Fibroblast of the aortic adventitia (primary cell): Measurements from ENCODE around the gene DNAJB8. TPM values are rescaled to one million over a fixed set of nuclear protein-coding genes. Genes with fewer than 3 reads are reported as not detected.

Source experiments
- DNase-seq: peaks from one replicate; pipeline ENCODE4 v3.0.0-alpha.2; 2010; ENCODE audit warnings: low read depth
- H3K4me3 ChIP-seq: 2 replicates; pipeline ENCODE4 v1.5.1; 2011; ENCODE audit warnings: low read depth, mild to moderate bottlenecking, control low read depth, low read length, moderate library complexity
- total RNA-seq: library from RNA; depleted of rRNA; stranded (reverse); fragments of >200 nt; gene quantifications from 2 replicates; pipeline ENCODE4 v1.2.3, GENCODE V29; 2012; ENCODE audit warnings: low replicate concordance
- TF ChIP-seq, protein P1 (sequence below): IDR thresholded peaks from 2 replicates; pipeline ENCODE4 v1.5.1; 2011; ENCODE audit warnings: mild to moderate bottlenecking, low read length, control low read depth, inconsistent platforms; ENCODE audit not compliant: insufficient read depth

DNAJB8 gene
- total RNA-seq, 1 donor: not detected

- no peak for DNase-seq
- TF ChIP-seq, protein P1, sequence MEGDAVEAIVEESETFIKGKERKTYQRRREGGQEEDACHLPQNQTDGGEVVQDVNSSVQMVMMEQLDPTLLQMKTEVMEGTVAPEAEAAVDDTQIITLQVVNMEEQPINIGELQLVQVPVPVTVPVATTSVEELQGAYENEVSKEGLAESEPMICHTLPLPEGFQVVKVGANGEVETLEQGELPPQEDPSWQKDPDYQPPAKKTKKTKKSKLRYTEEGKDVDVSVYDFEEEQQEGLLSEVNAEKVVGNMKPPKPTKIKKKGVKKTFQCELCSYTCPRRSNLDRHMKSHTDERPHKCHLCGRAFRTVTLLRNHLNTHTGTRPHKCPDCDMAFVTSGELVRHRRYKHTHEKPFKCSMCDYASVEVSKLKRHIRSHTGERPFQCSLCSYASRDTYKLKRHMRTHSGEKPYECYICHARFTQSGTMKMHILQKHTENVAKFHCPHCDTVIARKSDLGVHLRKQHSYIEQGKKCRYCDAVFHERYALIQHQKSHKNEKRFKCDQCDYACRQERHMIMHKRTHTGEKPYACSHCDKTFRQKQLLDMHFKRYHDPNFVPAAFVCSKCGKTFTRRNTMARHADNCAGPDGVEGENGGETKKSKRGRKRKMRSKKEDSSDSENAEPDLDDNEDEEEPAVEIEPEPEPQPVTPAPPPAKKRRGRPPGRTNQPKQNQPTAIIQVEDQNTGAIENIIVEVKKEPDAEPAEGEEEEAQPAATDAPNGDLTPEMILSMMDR: no peak
- H3K4me3 ChIP-seq: no peak overlapping the region
These were observed 14.2 kb upstream of the DNAJB8 start for GRCh38 chr3:128480717-128481437.

DNA sequence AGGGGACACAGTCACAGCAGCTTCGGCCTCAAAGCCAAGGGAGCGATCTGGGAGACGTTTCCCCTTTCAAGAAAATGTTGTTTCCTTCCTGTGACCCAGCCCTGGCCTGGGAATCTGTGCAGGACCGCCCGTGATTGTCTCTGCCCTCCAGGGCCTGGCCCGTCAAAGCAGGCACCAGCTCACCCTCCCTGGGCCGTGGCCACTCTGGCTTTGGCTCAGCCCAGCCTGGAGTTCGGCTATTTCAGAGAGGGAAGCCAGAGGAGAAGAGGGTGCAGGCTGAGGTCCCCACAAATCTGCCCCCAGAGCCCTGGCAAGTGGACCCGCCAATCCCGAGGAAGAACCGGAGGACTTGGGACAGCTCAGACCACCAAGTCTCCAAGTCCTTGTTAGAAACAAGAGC, 13.6 kb upstream of the DNAJB8 start:
- no peak for DNase-seq

DNA sequence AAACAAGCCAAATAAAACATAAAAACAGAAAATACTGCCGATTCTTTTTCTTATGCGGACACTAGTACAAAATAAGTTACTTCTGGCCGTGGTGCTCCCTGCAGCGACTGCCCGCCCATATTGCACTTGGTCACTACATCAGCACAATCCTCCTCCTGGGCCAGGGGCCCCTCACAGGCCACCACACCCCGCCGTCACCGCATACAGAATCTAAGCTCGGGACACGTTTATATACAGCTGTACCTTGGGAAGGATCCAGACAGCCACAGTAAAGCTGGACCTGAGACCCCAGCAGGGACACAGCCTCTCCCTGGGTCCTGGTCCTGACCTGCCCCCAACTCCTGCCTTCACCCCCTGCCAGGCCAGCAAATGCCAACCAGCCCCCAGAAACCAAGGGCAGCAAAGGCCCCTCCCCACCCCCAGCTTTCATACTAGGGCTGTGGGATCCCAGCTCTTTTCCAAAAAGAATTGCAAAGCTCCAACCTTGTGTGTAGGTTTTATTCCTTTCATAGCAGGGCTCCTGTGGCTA, 12.9 kb upstream of the DNAJB8 start:
- TF ChIP-seq, protein P1: no peak
- no peak overlapping the region for H3K4me3 ChIP-seq
- no peak for DNase-seq

More for the DNA sequence above, 13.6 kb upstream of the DNAJB8 start:
- no peak overlapping the region for H3K4me3 ChIP-seq
- TF ChIP-seq, protein P1: no peak

GRCh38 chr3:128478576-128479506, 12.2 kb upstream of the DNAJB8 start:
- TF ChIP-seq, protein P1: no peak
- DNase-seq: no peak
- H3K4me3 ChIP-seq: no peak overlapping the region

GRCh38 chr3:128476659-128477058, 10.0 kb upstream of the DNAJB8 start:
- no peak for DNase-seq
- H3K4me3 ChIP-seq: no peak overlapping the region
- TF ChIP-seq, protein P1: no peak

GRCh38 chr3:128475355-128475754, 8.7 kb upstream of the DNAJB8 start:
- TF ChIP-seq, protein P1: no peak

More at GRCh38 chr3:128475355-128475754, 8.7 kb upstream of the DNAJB8 start:
- DNase-seq: no peak
- no peak overlapping the region for H3K4me3 ChIP-seq
